GM18870 (cell line): ENCODE data around the gene DLGAP1.

Source experiments
- ATAC-seq: cut with Tn5 transposase; IDR thresholded peaks from one replicate; pipeline ENCODE4 v1.9.1; 2021; ENCODE audit warnings: moderate library complexity; ENCODE audit not compliant: unreplicated experiment

Gene DLGAP1

GRCh38 chr18:3649633-3650426, 805.3 kb downstream of the DLGAP1 start:
- no peak for ATAC-seq

GRCh38 chr18:3649135-3649632, 805.9 kb downstream of the DLGAP1 start:
- no peak for ATAC-seq

GRCh38 chr18:3648641-3649040, 806.5 kb downstream of the DLGAP1 start:
- no peak for ATAC-seq

- no peak for ATAC-seq
Measured at GRCh38 chr18:3648200-3648599, 806.9 kb downstream of the DLGAP1 start.

GRCh38 chr18:3647636-3648035, 807.5 kb downstream of the DLGAP1 start:
- ATAC-seq: no peak

GRCh38 chr18:3645384-3646156, 809.5 kb downstream of the DLGAP1 start:
- ATAC-seq: no peak

- no peak for ATAC-seq
Measured at GRCh38 chr18:3634250-3634939, 820.7 kb downstream of the DLGAP1 start.

GRCh38 chr18:3631887-3632286, 823.2 kb downstream of the DLGAP1 start:
- no peak for ATAC-seq

GRCh38 chr18:3626929-3627458, 828.1 kb downstream of the DLGAP1 start:
- ATAC-seq: no peak

- ATAC-seq: no peak
Measured at GRCh38 chr18:3625742-3626091, 829.4 kb downstream of the DLGAP1 start.

GRCh38 chr18:3624935-3625741, 830.0 kb downstream of the DLGAP1 start:
- no peak for ATAC-seq

GRCh38 chr18:3624546-3624934, 830.6 kb downstream of the DLGAP1 start:
- ATAC-seq: no peak

- no peak for ATAC-seq
Measured at GRCh38 chr18:3623769-3624545, 831.1 kb downstream of the DLGAP1 start.

GRCh38 chr18:3620146-3621119, 834.7 kb downstream of the DLGAP1 start:
- no peak for ATAC-seq

- ATAC-seq: no peak
Measured at GRCh38 chr18:3619746-3620145, 835.4 kb downstream of the DLGAP1 start.

- no peak for ATAC-seq
Measured at GRCh38 chr18:3619222-3619621, 835.9 kb downstream of the DLGAP1 start.

GRCh38 chr18:3616744-3617143, 838.4 kb downstream of the DLGAP1 start:
- ATAC-seq: no peak

GRCh38 chr18:3616142-3616541, 839.0 kb downstream of the DLGAP1 start:
- no peak for ATAC-seq
